GM19395 (cell line): Measurements from ENCODE around the gene AVPR1A.

Experiments used
- ATAC-seq: cut with Tn5 transposase; IDR thresholded peaks from one replicate; pipeline ENCODE4 v1.9.1; 2021; ENCODE audit warnings: mild to moderate bottlenecking, moderate library complexity; ENCODE audit not compliant: unreplicated experiment

AVPR1A gene

GRCh38 chr12:63095369-63095980 is 55.5 kb downstream of the AVPR1A start:
- ATAC-seq: no peak

- ATAC-seq: no peak
Observed at GRCh38 chr12:63093711-63094110, 57.3 kb downstream of the AVPR1A start.

GRCh38 chr12:63093084-63093483 is 57.9 kb downstream of the AVPR1A start:
- no peak for ATAC-seq
